ENCODE results near the gene ISL2. TPM values are rescaled to one million over a fixed set of nuclear protein-coding genes. Genes with fewer than 3 reads are reported as not detected.

The ISL2 gene
- total and polyA plus RNA-seq, 2 of the 13 experiments (the other 11 are each of a cell fraction or from before 2014, with no cell fraction given), result 4.3 to 5.1 TPM

GRCh38 chr15:76311100-76311953 is 25.2 kb upstream of the ISL2 start, which contains the start of gene ETFA (continued):
- TF ChIP-seq TEF (CRISPR knock-in tag; IDR thresholded peaks at IDR 0.05) (no peak), SNAPC2 (CRISPR knock-in tag; IDR thresholded peaks at IDR 0.05) (0 out of 2 replicates have a peak, but pooled peaks have one; percentile 89), NR0B2 (CRISPR knock-in tag; IDR thresholded peaks at IDR 0.05) (peak; percentile 45; the same call in 1 of the 2 replicates), ZNF530 (CRISPR knock-in tag; IDR thresholded peaks at IDR 0.05; ENCODE audit: low read depth) (no peak), NKX3-1 (CRISPR knock-in tag; IDR thresholded peaks at IDR 0.05) (0 out of 2 replicates have a peak, but pooled peaks have one; percentile 25), ONECUT2 (CRISPR knock-in tag; IDR thresholded peaks at IDR 0.05) (0 out of 2 replicates have a peak, but pooled peaks have one; percentile 19), ZNF326 (CRISPR knock-in tag; IDR thresholded peaks at IDR 0.05; ENCODE audit: borderline replicate concordance) (no peak), ZNF10 (CRISPR knock-in tag; IDR thresholded peaks at IDR 0.05; ENCODE audit: borderline replicate concordance, low read depth) (no peak), ZNF790 (CRISPR knock-in tag; IDR thresholded peaks at IDR 0.05; ENCODE audit: borderline replicate concordance) (no peak), CC2D1A (CRISPR knock-in tag; IDR thresholded peaks at IDR 0.05) (no peak), ZMYM3 (CRISPR knock-in tag; IDR thresholded peaks at IDR 0.05) (peak; percentile 45; the same call in 1 of the 2 replicates), ZNF44 (CRISPR knock-in tag; IDR thresholded peaks at IDR 0.05) (no peak), ZNF574 (CRISPR knock-in tag; IDR thresholded peaks at IDR 0.05) (peak; percentile 72; the same call in 1 of the 2 replicates), ZNF329 (CRISPR knock-in tag; IDR thresholded peaks at IDR 0.05; ENCODE audit: low read depth) (0 out of 2 replicates have a peak, but pooled peaks have one; percentile 21), EZH2 (conservative IDR thresholded peaks at IDR 0.05; ENCODE audit: low read depth, low read length) (no peak), NCOR1 (IDR thresholded peaks at IDR 0.05; ENCODE audit: borderline replicate concordance, low read length) (peak; percentile 90), PHF20 (CRISPR knock-in tag; IDR thresholded peaks at IDR 0.05) (peak; percentile 72), FOXK2 (IDR thresholded peaks at IDR 0.05) (no peak), HMGXB4 (CRISPR knock-in tag; IDR thresholded peaks at IDR 0.05; ENCODE audit: borderline replicate concordance in 1 of 2, low read depth in 1 of 2) (peak; percentile 80 to 85; a peak in 3 of 4 replicates), PTBP1 (IDR thresholded peaks at IDR 0.05; ENCODE audit: low read depth, low read length, poor library complexity, severe bottlenecking) (no peak), ELF4 (CRISPR knock-in tag; IDR thresholded peaks at IDR 0.05; ENCODE audit: borderline replicate concordance) (peak; percentile 79), MYNN (CRISPR knock-in tag; IDR thresholded peaks at IDR 0.05; ENCODE audit: low read depth) (peak; percentile 67; the same call in 1 of the 2 replicates), ZNF441 (CRISPR knock-in tag; IDR thresholded peaks at IDR 0.05; ENCODE audit: borderline replicate concordance) (no peak; the same call in 1 of the 2 replicates), YEATS2 (CRISPR knock-in tag; IDR thresholded peaks at IDR 0.05; ENCODE audit: borderline replicate concordance) (peak; percentile 93)
